HG03196 (cell line): ENCODE results near the gene PCSK1.

Source experiments
- ATAC-seq: cut with Tn5 transposase; IDR thresholded peaks from one replicate; pipeline ENCODE4 v1.9.1; 2021; ENCODE audit not compliant: unreplicated experiment

Gene PCSK1

GRCh38 chr5:96433066-96433447 is at the start of gene PCSK1:
Gene PCSK1 (minus strand): TSS chr5:96433248. CDS start chr5:96433042, 206 bp downstream.
- ATAC-seq = no peak

- no peak for ATAC-seq
Observed at GRCh38 chr5:96481867-96482266, 48.8 kb upstream of the PCSK1 start.

- no peak for ATAC-seq
Observed at GRCh38 chr5:96481009-96481786, 48.1 kb upstream of the PCSK1 start.

- ATAC-seq = no peak
Observed at GRCh38 chr5:96478983-96479382, 45.9 kb upstream of the PCSK1 start.

GRCh38 chr5:96476654-96477053 is 43.6 kb upstream of the PCSK1 start:
- ATAC-seq = no peak

GRCh38 chr5:96474073-96474472 is 41.0 kb upstream of the PCSK1 start:
- no peak for ATAC-seq

- no peak for ATAC-seq
Observed at GRCh38 chr5:96473155-96473554, 40.1 kb upstream of the PCSK1 start.

GRCh38 chr5:96470785-96471184 is 37.7 kb upstream of the PCSK1 start:
- no peak for ATAC-seq

GRCh38 chr5:96468956-96469355 is 35.9 kb upstream of the PCSK1 start:
- ATAC-seq = no peak

GRCh38 chr5:96463091-96463490 is 30.0 kb upstream of the PCSK1 start:
- no peak for ATAC-seq

GRCh38 chr5:96459313-96460121 is 26.5 kb upstream of the PCSK1 start:
- ATAC-seq = no peak

- no peak for ATAC-seq
Observed at GRCh38 chr5:96458176-96458575, 25.1 kb upstream of the PCSK1 start.

GRCh38 chr5:96455789-96456188 is 22.7 kb upstream of the PCSK1 start:
- no peak for ATAC-seq

- no peak for ATAC-seq
Observed at GRCh38 chr5:96453394-96453793, 20.3 kb upstream of the PCSK1 start.

GRCh38 chr5:96447949-96448348 is 14.9 kb upstream of the PCSK1 start:
- ATAC-seq = no peak

GRCh38 chr5:96440185-96440538 is 7.1 kb upstream of the PCSK1 start:
- peak; percentile 22 for ATAC-seq

GRCh38 chr5:96439477-96440184 is 6.6 kb upstream of the PCSK1 start:
- peak; percentile 97 for ATAC-seq

GRCh38 chr5:96434201-96434645 is 1.2 kb upstream of the PCSK1 start:
- ATAC-seq = no peak

- ATAC-seq = no peak
Observed at GRCh38 chr5:96432216-96433065, 607 bp downstream of the PCSK1 start.

- ATAC-seq = no peak
Observed at GRCh38 chr5:96431376-96432187, 1.5 kb downstream of the PCSK1 start.
